ENCODE data around the gene CHERP. TPM values are rescaled to one million over a fixed set of nuclear protein-coding genes. Genes with fewer than 3 reads are reported as not detected.

CHERP gene
- total RNA-seq, 1 donor from 2014 or later: 13.8 TPM

Other genes with a start within 250 kb of the CHERP start
- gene KLF2, start 217.6 kb downstream of the CHERP start, total RNA-seq: 281 TPM
- 52.4 TPM for gene EPS15L1, start 70.5 kb downstream of the CHERP start, total RNA-seq
- gene CALR3, start 46.3 kb downstream of the CHERP start, total RNA-seq: not detected
- gene C19orf44, start 46.0 kb downstream of the CHERP start, total RNA-seq: 5.1 TPM
- 56.3 TPM for gene SLC35E1, start 30.0 kb upstream of the CHERP start, total RNA-seq
- gene MED26, start 85.8 kb upstream of the CHERP start, total RNA-seq: 3.5 TPM
- gene SMIM7, start 117.7 kb upstream of the CHERP start, total RNA-seq: 16.7 TPM
- gene TMEM38A, start 118.7 kb upstream of the CHERP start, total RNA-seq: 0.75 TPM
- gene NWD1, start 177.4 kb upstream of the CHERP start, total RNA-seq: not detected